Choroid plexus epithelial cell (primary cell): Measurements from ENCODE around the gene WRAP53.

ENCODE experiments used
- DNase-seq: peaks from one replicate; pipeline ENCODE4 v3.0.0-alpha.2; 2010; ENCODE audit warnings: low read depth
- H3K4me3 ChIP-seq: 2 replicates; pipeline ENCODE4 v1.5.1; 2011; ENCODE audit warnings: low read depth, mild to moderate bottlenecking, control low read depth, low read length, moderate library complexity
- TF ChIP-seq, protein P1 (sequence below): conservative IDR thresholded peaks from 2 replicates; pipeline ENCODE4 v1.5.1; 2011; ENCODE audit warnings: low read depth, mild to moderate bottlenecking, control low read depth, inconsistent platforms, low read length, moderate library complexity

The WRAP53 gene

DNA sequence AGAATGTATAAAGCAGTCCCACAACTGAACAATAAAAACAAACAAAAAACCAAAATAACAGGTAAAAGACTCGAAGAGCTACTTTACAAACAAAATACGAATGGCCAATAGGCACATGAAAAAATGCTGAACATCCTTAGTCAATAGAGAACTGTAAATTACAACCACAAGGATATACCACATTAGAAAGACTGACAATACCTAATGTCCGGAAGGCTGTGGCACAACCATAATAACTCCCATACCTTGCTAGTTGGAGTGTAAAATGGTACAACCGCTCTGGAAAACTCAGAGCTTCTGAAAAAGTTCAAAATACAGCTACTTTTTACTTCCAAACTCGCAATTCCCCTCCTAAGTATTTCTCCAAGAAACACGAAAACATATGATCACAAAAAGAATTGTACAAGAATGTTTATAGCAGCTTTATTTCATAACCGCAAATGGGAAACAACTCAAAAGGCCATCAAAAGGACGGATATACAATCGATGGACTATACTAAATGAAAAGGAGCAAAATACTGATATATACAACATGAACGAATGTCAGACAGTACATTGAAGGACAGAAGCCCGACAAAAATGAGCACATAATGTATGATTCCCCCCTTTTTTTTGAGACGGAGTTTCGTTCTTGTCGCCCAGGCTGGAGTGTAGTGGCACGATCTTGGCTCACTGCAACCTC, 3.3 kb upstream of the WRAP53 start:
- DNase-seq = no peak
- TF ChIP-seq, protein P1, sequence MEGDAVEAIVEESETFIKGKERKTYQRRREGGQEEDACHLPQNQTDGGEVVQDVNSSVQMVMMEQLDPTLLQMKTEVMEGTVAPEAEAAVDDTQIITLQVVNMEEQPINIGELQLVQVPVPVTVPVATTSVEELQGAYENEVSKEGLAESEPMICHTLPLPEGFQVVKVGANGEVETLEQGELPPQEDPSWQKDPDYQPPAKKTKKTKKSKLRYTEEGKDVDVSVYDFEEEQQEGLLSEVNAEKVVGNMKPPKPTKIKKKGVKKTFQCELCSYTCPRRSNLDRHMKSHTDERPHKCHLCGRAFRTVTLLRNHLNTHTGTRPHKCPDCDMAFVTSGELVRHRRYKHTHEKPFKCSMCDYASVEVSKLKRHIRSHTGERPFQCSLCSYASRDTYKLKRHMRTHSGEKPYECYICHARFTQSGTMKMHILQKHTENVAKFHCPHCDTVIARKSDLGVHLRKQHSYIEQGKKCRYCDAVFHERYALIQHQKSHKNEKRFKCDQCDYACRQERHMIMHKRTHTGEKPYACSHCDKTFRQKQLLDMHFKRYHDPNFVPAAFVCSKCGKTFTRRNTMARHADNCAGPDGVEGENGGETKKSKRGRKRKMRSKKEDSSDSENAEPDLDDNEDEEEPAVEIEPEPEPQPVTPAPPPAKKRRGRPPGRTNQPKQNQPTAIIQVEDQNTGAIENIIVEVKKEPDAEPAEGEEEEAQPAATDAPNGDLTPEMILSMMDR = no peak
- H3K4me3 ChIP-seq = peak overlapping the region; percentile 96

GRCh38 chr17:7685533-7686221, 2.6 kb upstream of the WRAP53 start:
- TF ChIP-seq, protein P1 = no peak
- peak; percentile 97 for DNase-seq
- H3K4me3 ChIP-seq = peak overlapping the region; percentile 96

GRCh38 chr17:7686222-7687071, 1.8 kb upstream of the WRAP53 start:
- TF ChIP-seq, protein P1 = no peak
- H3K4me3 ChIP-seq = peak overlapping the region; percentile 96
- DNase-seq = peak; percentile 88

DNA sequence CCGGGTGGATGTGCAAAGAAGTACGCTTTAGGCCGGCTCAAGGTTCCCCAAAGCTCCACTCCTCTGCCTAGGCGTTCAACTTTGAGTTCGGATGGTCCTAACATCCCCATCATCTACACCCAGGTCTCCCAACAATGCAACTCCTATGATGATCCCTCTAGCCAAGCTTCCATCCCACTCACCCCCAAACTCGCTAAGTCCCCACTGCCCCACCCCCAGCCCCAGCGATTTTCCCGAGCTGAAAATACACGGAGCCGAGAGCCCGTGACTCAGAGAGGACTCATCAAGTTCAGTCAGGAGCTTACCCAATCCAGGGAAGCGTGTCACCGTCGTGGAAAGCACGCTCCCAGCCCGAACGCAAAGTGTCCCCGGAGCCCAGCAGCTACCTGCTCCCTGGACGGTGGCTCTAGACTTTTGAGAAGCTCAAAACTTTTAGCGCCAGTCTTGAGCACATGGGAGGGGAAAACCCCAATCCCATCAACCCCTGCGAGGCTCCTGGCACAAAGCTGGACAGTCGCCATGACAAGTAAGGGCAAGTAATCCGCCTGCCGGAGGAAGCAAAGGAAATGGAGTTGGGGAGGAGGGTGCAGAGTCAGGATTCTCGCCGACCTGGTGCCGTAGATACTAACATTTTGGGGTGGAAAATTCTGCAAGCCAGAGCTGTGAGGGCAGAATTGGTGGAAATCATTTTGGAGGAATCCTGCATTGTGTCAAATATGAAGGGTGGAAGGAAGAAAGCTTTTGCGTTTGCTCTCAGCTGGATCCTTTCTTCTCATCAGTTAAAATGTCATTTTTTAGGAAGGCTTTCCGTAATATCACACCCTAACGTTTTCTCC, 987 bp upstream of the WRAP53 start, which contains the start of gene TP53:
Gene TP53, minus strand, starts transcription at position 419 of the 836 bp plus-strand sequence. CDS start 10,896 bp downstream, outside the sequence.
- TF ChIP-seq, protein P1 = peak; percentile 31
- DNase-seq = peak; percentile 95
- peak within 1 kb of the TSS; percentile 96 for H3K4me3 ChIP-seq

DNA sequence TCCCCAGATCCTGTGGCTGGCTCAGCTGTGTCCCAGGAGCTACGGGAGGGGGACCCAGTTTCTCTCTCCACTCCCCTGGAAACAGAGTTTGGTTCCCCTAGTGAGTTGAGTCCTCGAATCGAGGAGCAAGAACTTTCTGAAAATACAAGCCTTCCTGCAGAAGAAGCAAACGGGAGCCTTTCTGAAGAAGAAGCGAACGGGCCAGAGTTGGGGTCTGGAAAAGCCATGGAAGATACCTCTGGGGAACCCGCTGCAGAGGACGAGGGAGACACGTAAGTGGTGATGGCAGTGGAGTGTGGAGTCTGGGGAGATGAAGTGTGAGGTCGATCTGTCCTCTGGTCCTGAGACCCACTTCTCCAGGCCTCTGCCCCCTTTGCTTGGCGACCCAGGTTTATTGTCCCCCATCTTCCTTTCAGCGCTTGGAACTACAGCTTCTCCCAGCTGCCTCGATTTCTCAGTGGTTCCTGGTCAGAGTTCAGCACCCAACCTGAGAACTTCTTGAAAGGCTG, 585 bp downstream of the WRAP53 start:
- DNase-seq = no peak
- TF ChIP-seq, protein P1 = no peak
- peak overlapping the region; percentile 82 for H3K4me3 ChIP-seq

- H3K4me3 ChIP-seq = no peak overlapping the region
- TF ChIP-seq, protein P1 = no peak
- DNase-seq = no peak
Observed at GRCh38 chr17:7695586-7695985, 7.3 kb downstream of the WRAP53 start.
